H7 (cell line): Measurements from ENCODE around the gene COL3A1. TPM values are rescaled to one million over a fixed set of nuclear protein-coding genes. Genes with fewer than 3 reads are reported as not detected.

Source experiments
- DNase-seq: peaks from one replicate; pipeline ENCODE4 v3.0.0; 2012
- H3K27me3 ChIP-seq: 2 replicates; pipeline ENCODE4 v1.6.0; 2011; ENCODE audit warnings: mild to moderate bottlenecking, low read length; ENCODE audit not compliant: control insufficient read depth, insufficient read depth
- H3K36me3 ChIP-seq: replicated peaks from 2 replicates; pipeline ENCODE4 v1.5.1; 2011; ENCODE audit warnings: low read length; ENCODE audit not compliant: control insufficient read depth, insufficient read depth
- H3K4me3 ChIP-seq: 2 replicates; pipeline ENCODE4 v1.5.1; 2011; ENCODE audit warnings: low read depth, mild to moderate bottlenecking, control low read depth, low read length, moderate library complexity; ENCODE audit not compliant: insufficient read depth
- total RNA-seq: library from RNA; depleted of rRNA; stranded (reverse); fragments of >200 nt; shearing (Covaris generic); gene quantifications from 2 replicates; pipeline ENCODE4 v1.2.3, GENCODE V29; 2014; rRNA removed

Gene COL3A1
- total RNA-seq, 1 experiment from 2014 or later: not detected

- no peak for DNase-seq
- H3K36me3 ChIP-seq: no peaks in the 10 kb centered on the region; the same call in 1 of the 2 replicates
These were observed 83.1 kb downstream of the COL3A1 start for GRCh38 chr2:189057316-189057715.

GRCh38 chr2:189060096-189060642 is 86.0 kb downstream of the COL3A1 start:
- H3K36me3 ChIP-seq: no peaks in the 10 kb centered on the region
- no peaks in the 10 kb centered on the region for H3K27me3 ChIP-seq
- no peak for DNase-seq
- H3K4me3 ChIP-seq: no peak overlapping the region

More at GRCh38 chr2:189057316-189057715, 83.1 kb downstream of the COL3A1 start:
- Histone ChIP-seq H3K27me3 (no peaks in the 10 kb centered on the region), H3K4me3 (no peak overlapping the region)

Other genes with a start within 250 kb of the COL3A1 start
- 130 and 149 TPM in 2 replicates for gene COL5A2, start 205.4 kb downstream of the COL3A1 start, total RNA-seq